Activated B cell treated with CpG ODN at 0.5 μM for 24 hours (primary cell): ENCODE results near the gene ADAM12. TPM values are rescaled to one million over a fixed set of nuclear protein-coding genes. Genes with fewer than 3 reads are reported as not detected.
A peak's percentile ranks its signal among the peaks of the same experiment; 100 is the strongest.
"Not testable (repeated sequence)": the region's sequence is repeated elsewhere in the genome, so short reads cannot be mapped to it uniquely, and the experiment has no call there.

Experiments used
- ATAC-seq: fragments of 200-7000 bp; cut with Tn5 transposase; one replicate; pipeline ENCODE4 v1.10.0; 2021; ENCODE audit warnings: low read depth, mild to moderate bottlenecking, moderate library complexity
- CTCF ChIA-PET: fragments of 350-600 bp; sonication (Branson Sonifier 250); formaldehyde crosslinking; loops from one replicate; lab custom pipeline; 2021; ENCODE audit warnings: antibody characterized with exemption; lab: Charles Lee
- POLR2A ChIA-PET: fragments of 350-600 bp; sonication (Branson Sonifier 250); formaldehyde crosslinking; loops from one replicate; lab custom pipeline; 2021; ENCODE audit warnings: antibody characterized with exemption; lab: Charles Lee
- DNase-seq: peaks from one replicate; pipeline ENCODE4 v3.0.0; 2022
- H3K27ac Mint-ChIP-seq: one replicate; pipeline ENCODE4 v1.8.0; 2020; ENCODE audit warnings: mixed read lengths
- H3K27me3 Mint-ChIP-seq: one replicate; pipeline ENCODE4 v1.8.0; 2021; ENCODE audit warnings: mixed read lengths
- H3K36me3 Mint-ChIP-seq: one replicate; pipeline ENCODE4 v1.8.0; 2021; ENCODE audit warnings: low read depth, mixed read lengths
- H3K4me1 Mint-ChIP-seq: one replicate; pipeline ENCODE4 v1.8.0; 2021; ENCODE audit warnings: mixed read lengths
- H3K4me3 Mint-ChIP-seq: one replicate; pipeline ENCODE4 v1.8.0; 2020; ENCODE audit warnings: mild to moderate bottlenecking, mixed read lengths
- H3K9me3 Mint-ChIP-seq: one replicate; pipeline ENCODE4 v1.8.0; 2020; ENCODE audit warnings: mixed read lengths
- intact Hi-C: fragments of 100-400 bp; cut with micrococcal nuclease; formaldehyde crosslinking; loops from one replicate; pipeline ENCODE4 v1.15.1; 2024
- total RNA-seq: library from RNA; stranded (reverse); gene quantifications from 2 replicates; pipeline ENCODE4 v1.2.3, GENCODE V29; 2022
- TF ChIP-seq, protein P1 (sequence below): fragments of 200-600 bp; IDR thresholded peaks from one replicate; pipeline ENCODE4 v1.8.0; 2022; ENCODE audit warnings: antibody characterized with exemption, mild to moderate bottlenecking

Gene ADAM12
- total RNA-seq, 1 donor from 2014 or later = 0.84 TPM

DNA sequence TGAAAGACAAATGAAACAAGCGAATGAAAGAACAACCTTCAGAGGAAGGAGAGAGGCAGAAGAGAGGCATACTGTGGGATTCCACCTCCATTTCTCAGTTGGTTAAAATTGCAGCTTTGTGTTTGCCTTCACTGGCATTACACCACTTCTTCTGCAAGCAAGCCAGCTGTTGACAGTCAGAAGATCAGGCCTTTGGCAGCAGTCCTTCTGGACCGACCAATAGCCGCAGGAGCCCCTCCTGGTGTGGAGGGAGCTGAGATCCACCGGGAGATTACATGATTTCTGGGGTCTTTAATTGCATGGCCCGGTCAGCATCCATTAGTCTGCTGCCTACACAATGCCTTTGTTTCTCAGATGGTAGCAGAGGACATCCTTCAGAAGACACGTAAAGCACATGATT is 206.7 kb downstream of the ADAM12 start:
- POLR2A ChIA-PET = no interaction called here
- intact Hi-C loops = loop anchor here (10.0 kb wide), 1 partner anchor 197 kb away; no protein-coding TSS in a partner anchor
- H3K36me3 Mint-ChIP-seq = no peaks in the 10 kb centered on the region
- H3K9me3 Mint-ChIP-seq = no peaks in the 10 kb centered on the region
- H3K4me1 Mint-ChIP-seq = peaks cover 18% of the 10 kb centered on the region
- CTCF ChIA-PET = no interaction called here
- ATAC-seq = no peak
- H3K27me3 Mint-ChIP-seq = peaks cover 3% of the 10 kb centered on the region
- no peak for DNase-seq
- H3K4me3 Mint-ChIP-seq = no peak overlapping the region
- H3K27ac Mint-ChIP-seq = no peak overlapping the region
- TF ChIP-seq, protein P1, sequence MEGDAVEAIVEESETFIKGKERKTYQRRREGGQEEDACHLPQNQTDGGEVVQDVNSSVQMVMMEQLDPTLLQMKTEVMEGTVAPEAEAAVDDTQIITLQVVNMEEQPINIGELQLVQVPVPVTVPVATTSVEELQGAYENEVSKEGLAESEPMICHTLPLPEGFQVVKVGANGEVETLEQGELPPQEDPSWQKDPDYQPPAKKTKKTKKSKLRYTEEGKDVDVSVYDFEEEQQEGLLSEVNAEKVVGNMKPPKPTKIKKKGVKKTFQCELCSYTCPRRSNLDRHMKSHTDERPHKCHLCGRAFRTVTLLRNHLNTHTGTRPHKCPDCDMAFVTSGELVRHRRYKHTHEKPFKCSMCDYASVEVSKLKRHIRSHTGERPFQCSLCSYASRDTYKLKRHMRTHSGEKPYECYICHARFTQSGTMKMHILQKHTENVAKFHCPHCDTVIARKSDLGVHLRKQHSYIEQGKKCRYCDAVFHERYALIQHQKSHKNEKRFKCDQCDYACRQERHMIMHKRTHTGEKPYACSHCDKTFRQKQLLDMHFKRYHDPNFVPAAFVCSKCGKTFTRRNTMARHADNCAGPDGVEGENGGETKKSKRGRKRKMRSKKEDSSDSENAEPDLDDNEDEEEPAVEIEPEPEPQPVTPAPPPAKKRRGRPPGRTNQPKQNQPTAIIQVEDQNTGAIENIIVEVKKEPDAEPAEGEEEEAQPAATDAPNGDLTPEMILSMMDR = no peak

DNA sequence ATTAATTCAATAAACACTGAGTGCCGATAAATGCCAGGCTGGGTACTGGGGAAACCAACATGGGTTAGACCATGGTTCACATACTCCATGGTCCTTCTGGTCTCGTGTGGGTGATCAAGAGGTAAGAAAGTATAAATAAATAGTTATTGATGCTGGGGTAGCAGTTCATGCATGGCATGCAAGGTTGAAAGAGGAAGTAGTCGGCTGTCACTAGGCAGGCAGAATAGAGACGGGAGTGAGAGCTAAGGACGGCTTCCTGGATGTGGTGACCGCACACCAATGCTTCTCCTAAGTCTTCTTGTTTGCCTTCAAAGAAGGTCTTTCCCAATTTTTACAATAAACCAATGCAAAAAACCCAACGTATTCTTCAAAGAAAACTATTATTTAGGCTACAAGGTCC is 208.6 kb downstream of the ADAM12 start:
- ATAC-seq = peak; percentile 86
- Mint-ChIP-seq H3K9me3 (no peaks in the 10 kb centered on the region), H3K27ac (peak overlapping the region; percentile 50), H3K4me3 (peak overlapping the region; percentile 41), H3K4me1 (peaks cover 18% of the 10 kb centered on the region), H3K36me3 (no peaks in the 10 kb centered on the region), H3K27me3 (peaks cover 2% of the 10 kb centered on the region)
- TF ChIP-seq, protein P1 = no peak
- ChIA-PET CTCF (no interaction called here), POLR2A (no interaction called here)
- intact Hi-C loops = loop anchor here (1.0 to 10.0 kb wide), 3 partner anchors 77 to 195 kb away; no protein-coding TSS in a partner anchor
- DNase-seq = no peak

DNA sequence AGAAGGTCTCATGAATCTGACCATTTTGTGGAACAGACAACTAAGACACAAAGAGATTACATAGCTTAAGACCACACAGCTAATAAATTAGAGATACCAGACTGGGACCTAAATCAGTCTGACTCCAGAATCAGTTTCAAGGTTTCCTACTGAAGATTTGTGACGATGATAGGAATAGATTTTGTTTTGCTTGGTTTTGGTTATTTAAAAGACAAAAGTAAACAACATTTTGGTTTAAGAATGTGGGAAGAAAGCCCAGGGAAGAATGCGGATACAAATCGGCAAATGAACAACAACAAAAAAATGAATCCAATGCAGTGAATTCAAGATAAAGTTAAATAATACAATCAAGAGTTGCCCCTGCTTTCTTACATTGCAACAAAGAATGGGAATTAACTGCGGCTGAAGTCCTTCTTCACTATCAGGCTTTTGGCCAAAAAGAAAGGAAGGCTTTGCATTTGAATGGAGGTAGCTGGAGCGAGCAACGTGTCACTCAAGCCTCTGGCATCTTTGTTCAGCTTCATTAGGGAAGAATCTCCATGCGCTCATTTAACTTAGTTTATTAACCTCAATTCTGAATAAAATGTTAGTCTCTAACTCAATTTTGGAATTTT is 210.8 kb downstream of the ADAM12 start:
- CTCF ChIA-PET = no interaction called here
- no peak for ATAC-seq

DNA sequence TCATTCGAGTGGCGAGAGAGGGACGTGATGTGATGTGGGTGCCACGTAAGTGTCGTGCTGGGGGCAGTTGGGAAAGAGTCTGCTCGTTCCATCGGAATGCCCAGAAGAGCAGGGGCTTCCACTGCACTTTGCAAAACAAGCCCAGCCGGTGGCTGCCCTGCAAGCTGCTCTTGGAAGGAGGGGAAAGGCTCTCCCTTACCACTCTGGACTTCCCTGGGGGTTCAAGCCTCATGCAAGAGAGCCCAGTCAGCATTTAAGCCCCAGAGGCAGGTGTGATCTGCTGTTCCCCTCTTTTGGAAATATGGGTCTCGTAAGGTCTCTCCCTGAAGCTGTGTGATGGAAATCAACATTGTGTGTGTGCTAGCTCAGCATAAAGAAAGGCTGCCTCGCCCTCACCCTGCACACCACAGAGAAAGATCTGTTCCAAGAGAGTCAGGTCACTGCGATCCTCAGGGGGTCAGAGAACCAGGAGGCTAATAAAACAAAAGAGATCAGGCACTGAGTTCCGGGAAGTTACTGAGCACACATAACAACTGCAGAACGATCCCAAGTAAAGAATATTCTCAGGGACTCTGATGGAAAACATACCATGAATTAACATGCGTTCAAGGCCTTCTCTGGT is 212.5 kb downstream of the ADAM12 start:
- DNase-seq = no peak
- H3K9me3 Mint-ChIP-seq = no peaks in the 10 kb centered on the region
- intact Hi-C loops = loop anchor here (5.0 kb wide), 1 partner anchor 73 kb away; no protein-coding TSS in a partner anchor
- peaks cover 17% of the 10 kb centered on the region for H3K4me1 Mint-ChIP-seq
- no peak overlapping the region for H3K4me3 Mint-ChIP-seq
- ChIA-PET POLR2A (no interaction called here), CTCF (no interaction called here)
- no peaks in the 10 kb centered on the region for H3K36me3 Mint-ChIP-seq
- ATAC-seq = no peak
- no peaks in the 10 kb centered on the region for H3K27me3 Mint-ChIP-seq
- no peak overlapping the region for H3K27ac Mint-ChIP-seq
- TF ChIP-seq, protein P1 = no peak

More for the DNA sequence above, 210.8 kb downstream of the ADAM12 start:
- POLR2A ChIA-PET = interaction anchor here (0.7 kb wide), 1 partner anchor 24 kb away, joined by 6 read pairs; no protein-coding TSS in a partner anchor
- Mint-ChIP-seq H3K4me3 (no peak overlapping the region), H3K4me1 (peaks cover 18% of the 10 kb centered on the region), H3K9me3 (no peaks in the 10 kb centered on the region), H3K36me3 (no peaks in the 10 kb centered on the region), H3K27me3 (no peaks in the 10 kb centered on the region), H3K27ac (no peak overlapping the region)
- TF ChIP-seq, protein P1 = no peak
- intact Hi-C loops = loop anchor here (5.0 kb wide), 1 partner anchor 75 kb away; no protein-coding TSS in a partner anchor
- no peak for DNase-seq

GRCh38 chr10:126172755-126173154 is 215.5 kb downstream of the ADAM12 start:
- CTCF ChIA-PET, H3K27me3 Mint-ChIP-seq, H3K4me1 Mint-ChIP-seq, H3K9me3 Mint-ChIP-seq, POLR2A ChIA-PET, H3K27ac Mint-ChIP-seq, H3K4me3 Mint-ChIP-seq, H3K36me3 Mint-ChIP-seq, DNase-seq, intact Hi-C loops, ATAC-seq: not testable (repeated sequence)
